CD4-positive, alpha-beta T cell (primary cell): ENCODE results near the gene TPGS1. TPM values are rescaled to one million over a fixed set of nuclear protein-coding genes. Genes with fewer than 3 reads are reported as not detected.
A peak's percentile ranks its signal among the peaks of the same experiment; 100 is the strongest.

ENCODE experiments used
- ATAC-seq: fragments of 200-7000 bp; cut with Tn5 transposase; one replicate; pipeline ENCODE4 v1.10.0; 2022; ENCODE audit warnings: mild to moderate bottlenecking; ENCODE audit not compliant: poor library complexity
- CTCF ChIA-PET: fragments of 350-600 bp; sonication (Branson Sonifier 250); formaldehyde crosslinking; loops from one replicate; lab custom pipeline; 2021; ENCODE audit warnings: antibody characterized with exemption, inconsistent platforms; lab: Charles Lee
- POLR2A ChIA-PET: fragments of 350-600 bp; sonication (Branson Sonifier 250); formaldehyde crosslinking; loops from one replicate; lab custom pipeline; 2021; ENCODE audit warnings: antibody characterized with exemption, inconsistent platforms; lab: Charles Lee
- DNase-seq, 14 experiments: peaks; one replicate each; pipeline ENCODE4 v3.0.0-alpha.2; 2013 to 2020; ENCODE audit warnings: mixed read lengths in 2 of 14
- H3K27ac ChIP-seq, 2 donors: one replicate each; pipeline versions ENCODE4 v1.5.1 to v1.7.0; 2013; ENCODE audit warnings: low read length in 2 of 2, low read depth in 1 of 2, mild to moderate bottlenecking in 1 of 2
- H3K27me3 ChIP-seq, 2 experiments: 1 replicate in 1 of 2; 2 replicates in 1 of 2; pipeline versions ENCODE4 v1.6.1 to v1.7.0; 2013; ENCODE audit warnings: low read length in 2 of 2, control low read depth in 1 of 2, mild to moderate bottlenecking in 1 of 2, moderate library complexity in 1 of 2; ENCODE audit not compliant: insufficient read depth in 2 of 2, control insufficient read depth in 1 of 2
- H3K36me3 ChIP-seq: one replicate; pipeline ENCODE4 v1.6.1; 2013; ENCODE audit warnings: low read length, control low read depth; ENCODE audit not compliant: insufficient read depth
- H3K4me1 ChIP-seq: one replicate; pipeline ENCODE4 v1.6.1; 2013; ENCODE audit warnings: low read length, control low read depth; ENCODE audit not compliant: insufficient read depth
- H3K4me3 ChIP-seq: one replicate; pipeline ENCODE4 v1.5.1; 2013; ENCODE audit warnings: mild to moderate bottlenecking, low read length, moderate library complexity
- H3K9me3 ChIP-seq, 2 experiments: 1 replicate in 1 of 2; 2 replicates in 1 of 2; pipeline versions ENCODE4 v1.6.1 to v1.7.0; 2013; ENCODE audit warnings: low read length in 2 of 2, mild to moderate bottlenecking in 2 of 2, control low read depth in 1 of 2, moderate library complexity in 1 of 2; ENCODE audit not compliant: control insufficient read depth in 1 of 2, insufficient read depth in 1 of 2
- H3K27ac Mint-ChIP-seq: one replicate; pipeline ENCODE4 v1.8.0; 2020; ENCODE audit warnings: mixed read lengths
- H3K27me3 Mint-ChIP-seq: one replicate; pipeline ENCODE4 v1.8.0; 2021; ENCODE audit warnings: mixed read lengths
- H3K36me3 Mint-ChIP-seq: one replicate; pipeline ENCODE4 v1.8.0; 2021; ENCODE audit warnings: low read depth, mixed read lengths
- H3K4me1 Mint-ChIP-seq: one replicate; pipeline ENCODE4 v1.8.0; 2021; ENCODE audit warnings: low read depth, mixed read lengths
- H3K4me3 Mint-ChIP-seq: one replicate; pipeline ENCODE4 v1.8.0; 2020; ENCODE audit warnings: mild to moderate bottlenecking, mixed read lengths
- H3K9me3 Mint-ChIP-seq: one replicate; pipeline ENCODE4 v1.8.0; 2020; ENCODE audit warnings: mixed read lengths
- CTCF ChIP-seq: fragments of 200-600 bp; IDR thresholded peaks from one replicate; pipeline ENCODE4 v1.8.0; 2022; ENCODE audit warnings: antibody characterized with exemption, mild to moderate bottlenecking
- intact Hi-C, 2 experiments: fragments of 100-400 bp; cut with DNase I in 1 of 2; cut with micrococcal nuclease in 1 of 2; formaldehyde crosslinking; loops; one replicate each; pipeline versions ENCODE4 v1.15.1 to v1.9.0; 2023 to 2025; cut with DNase I, micrococcal nuclease
- total RNA-seq, 174 experiments: library from RNA in 2 of 174; stranded (reverse) in 2 of 174; gene quantifications; one replicate each; pipeline ENCODE4 v1.2.3 and lab custom pipeline; 2021 to 2026

Gene TPGS1
- total RNA-seq, 2 experiments from 2014 or later: 17.2 to 18.2 TPM

DNA sequence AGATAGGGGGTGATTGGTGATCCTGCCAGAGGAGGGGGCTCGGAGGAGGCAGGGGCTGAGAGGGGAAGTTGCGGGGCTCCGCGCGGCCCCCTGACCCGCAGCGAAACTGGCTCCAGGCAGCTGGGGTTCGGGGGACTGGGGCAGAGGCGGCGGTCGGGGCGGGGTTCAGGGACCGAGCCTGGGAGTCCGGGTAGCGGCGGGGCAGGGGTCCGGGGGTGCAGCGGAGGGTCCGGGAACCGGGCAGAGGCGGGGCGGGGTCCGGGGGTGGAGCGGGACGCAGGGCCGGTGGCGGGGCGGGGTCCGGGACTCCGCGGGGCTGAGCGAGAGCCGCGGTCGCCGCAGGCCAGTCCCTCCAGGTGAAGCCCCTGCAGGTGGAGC is 9.8 kb upstream of the TPGS1 start:
- POLR2A ChIA-PET: interaction anchor here (0.8 to 1.3 kb wide), 3 partner anchors 9 to 14 kb away, joined by 3 to 7 read pairs (median 3); no protein-coding TSS in a partner anchor
- no peaks in the 10 kb centered on the region for H3K36me3 Mint-ChIP-seq
- no peak overlapping the region for H3K27ac Mint-ChIP-seq
- CTCF ChIA-PET: interaction anchor here (2.2 kb wide), 1 partner anchor 9 kb away, joined by 10 read pairs; no protein-coding TSS in a partner anchor
- Histone ChIP-seq H3K9me3 (peaks cover 0 to 16% of the 10 kb centered on the region in 2 experiments), H3K27ac (no peak overlapping the region), H3K36me3 (no peaks in the 10 kb centered on the region), H3K4me3 (no peak overlapping the region), H3K27me3 (peaks cover 19 to 27% of the 10 kb centered on the region in 2 experiments), H3K4me1 (peaks cover 23% of the 10 kb centered on the region)
- H3K4me1 Mint-ChIP-seq: no peaks in the 10 kb centered on the region
- no peak for TF ChIP-seq CTCF
- no peaks in the 10 kb centered on the region for H3K9me3 Mint-ChIP-seq
- ATAC-seq: no peak
- H3K27me3 Mint-ChIP-seq: peaks cover 18% of the 10 kb centered on the region
- no peak for DNase-seq
- intact Hi-C loops: no loop called here
- no peak overlapping the region for H3K4me3 Mint-ChIP-seq

DNA sequence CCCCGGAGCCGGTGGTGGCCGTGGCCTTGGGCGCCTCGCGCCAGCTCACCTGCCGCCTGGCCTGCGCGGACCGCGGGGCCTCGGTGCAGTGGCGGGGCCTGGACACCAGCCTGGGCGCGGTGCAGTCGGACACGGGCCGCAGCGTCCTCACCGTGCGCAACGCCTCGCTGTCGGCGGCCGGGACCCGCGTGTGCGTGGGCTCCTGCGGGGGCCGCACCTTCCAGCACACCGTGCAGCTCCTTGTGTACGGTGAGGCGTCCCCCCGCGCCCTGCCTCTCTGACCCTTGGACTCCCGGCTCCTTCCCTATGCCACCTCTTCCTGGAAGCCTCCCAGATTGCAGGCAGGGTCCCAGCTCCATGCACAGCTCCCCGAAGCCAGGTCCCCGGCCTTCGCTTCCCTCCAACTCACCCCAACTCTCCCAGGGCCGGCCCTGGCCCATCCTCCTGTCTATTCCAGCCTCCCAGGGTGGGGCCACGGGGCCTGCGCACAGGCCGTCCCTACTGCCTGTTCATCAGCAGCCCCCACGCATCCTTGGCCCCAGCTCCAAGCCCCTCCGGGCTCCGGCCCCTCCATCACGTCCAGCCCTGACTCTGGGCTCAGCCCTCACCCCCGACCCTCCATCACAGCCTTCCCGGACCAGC is 9.3 kb upstream of the TPGS1 start:
- H3K4me3 Mint-ChIP-seq: peak overlapping the region; percentile 42
- ChIA-PET POLR2A (interaction anchor here (0.8 to 1.3 kb wide), 3 partner anchors 9 to 13 kb away, joined by 3 to 7 read pairs (median 3); no protein-coding TSS in a partner anchor), CTCF (interaction anchor here (2.2 kb wide), 1 partner anchor 9 kb away, joined by 10 read pairs; no protein-coding TSS in a partner anchor)
- no peaks in the 10 kb centered on the region for H3K36me3 Mint-ChIP-seq
- no peak for TF ChIP-seq CTCF
- DNase-seq (no peak), ATAC-seq (no peak)
- Histone ChIP-seq H3K27me3 (peaks cover 19 to 27% of the 10 kb centered on the region in 2 experiments), H3K27ac (no peak overlapping the region), H3K9me3 (peaks cover 0 to 16% of the 10 kb centered on the region in 2 experiments), H3K4me3 (no peak overlapping the region), H3K4me1 (peaks cover 23% of the 10 kb centered on the region), H3K36me3 (no peaks in the 10 kb centered on the region)
- intact Hi-C loops: no loop called here
- H3K27ac Mint-ChIP-seq: no peak overlapping the region
- no peaks in the 10 kb centered on the region for H3K9me3 Mint-ChIP-seq
- peaks cover 18% of the 10 kb centered on the region for H3K27me3 Mint-ChIP-seq
- no peaks in the 10 kb centered on the region for H3K4me1 Mint-ChIP-seq

DNA sequence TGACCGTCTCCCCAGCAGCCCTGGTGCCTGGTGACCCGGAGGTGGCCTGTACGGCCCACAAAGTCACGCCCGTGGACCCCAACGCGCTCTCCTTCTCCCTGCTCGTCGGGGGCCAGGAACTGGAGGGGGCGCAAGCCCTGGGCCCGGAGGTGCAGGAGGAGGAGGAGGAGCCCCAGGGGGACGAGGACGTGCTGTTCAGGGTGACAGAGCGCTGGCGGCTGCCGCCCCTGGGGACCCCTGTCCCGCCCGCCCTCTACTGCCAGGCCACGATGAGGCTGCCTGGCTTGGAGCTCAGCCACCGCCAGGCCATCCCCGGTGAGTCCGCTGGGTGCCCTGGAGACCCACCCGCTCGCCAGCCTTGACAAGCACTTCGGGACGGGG is 8.8 kb upstream of the TPGS1 start:
- TF ChIP-seq CTCF: no peak
- Mint-ChIP-seq H3K27ac (no peak overlapping the region), H3K9me3 (no peaks in the 10 kb centered on the region), H3K36me3 (no peaks in the 10 kb centered on the region), H3K27me3 (peaks cover 18% of the 10 kb centered on the region), H3K4me3 (peak overlapping the region; percentile 42), H3K4me1 (no peaks in the 10 kb centered on the region)
- Histone ChIP-seq H3K4me3 (no peak overlapping the region), H3K27ac (no peak overlapping the region), H3K4me1 (peaks cover 23% of the 10 kb centered on the region), H3K9me3 (peaks cover 0 to 16% of the 10 kb centered on the region in 2 experiments), H3K27me3 (peaks cover 19 to 27% of the 10 kb centered on the region in 2 experiments), H3K36me3 (no peaks in the 10 kb centered on the region)
- ChIA-PET POLR2A (interaction anchor here (0.9 kb wide), 1 partner anchor 13 kb away, joined by 3 read pairs; no protein-coding TSS in a partner anchor), CTCF (interaction anchor here (2.2 kb wide), 1 partner anchor 8 kb away, joined by 10 read pairs; no protein-coding TSS in a partner anchor)
- ATAC-seq: no peak
- intact Hi-C loops: no loop called here
- no peak for DNase-seq
